Tibial nerve (tissue), 4 donors: ENCODE results near the gene EXOC4.

Source experiments
- CTCF ChIP-seq, 5 experiments: fragments of 200-600 bp in 3 of 5; fragments of 450-650 bp in 2 of 5; sonication (generic) in 3 of 5; IDR thresholded peaks; one replicate each; pipeline ENCODE4 v1.5.1; 2016 to 2019; ENCODE audit warnings: antibody characterized with exemption in 5 of 5, mild to moderate bottlenecking in 3 of 5, moderate library complexity in 2 of 5
- EP300 ChIP-seq, 2 donors: sonication (generic); formaldehyde crosslinking; IDR thresholded peaks; one replicate each; pipeline ENCODE4 v1.6.1; 2017; ENCODE audit warnings: antibody characterized with exemption in 2 of 2, mild to moderate bottlenecking in 1 of 2
- POLR2A ChIP-seq, 2 donors: fragments of 450-650 bp; IDR thresholded peaks; one replicate each; pipeline ENCODE4 v1.6.1; 2017; ENCODE audit warnings: antibody characterized with exemption in 2 of 2, mild to moderate bottlenecking in 2 of 2, moderate library complexity in 2 of 2

- TF ChIP-seq CTCF (IDR thresholded peaks at IDR 0.05) (no peak), POLR2A (IDR thresholded peaks at IDR 0.05) (no peak), EP300 (IDR thresholded peaks at IDR 0.05) (no peak)
These were observed 523.4 kb downstream of the EXOC4 start for GRCh38 chr7:133776266-133776665.
